GM21737 (cell line): ENCODE measurements around the gene GIGYF2.

Experiments
- ATAC-seq: cut with Tn5 transposase; IDR thresholded peaks from one replicate; pipeline ENCODE4 v1.9.1; 2021; ENCODE audit warnings: mild to moderate bottlenecking, moderate library complexity; ENCODE audit not compliant: unreplicated experiment

The GIGYF2 gene

DNA sequence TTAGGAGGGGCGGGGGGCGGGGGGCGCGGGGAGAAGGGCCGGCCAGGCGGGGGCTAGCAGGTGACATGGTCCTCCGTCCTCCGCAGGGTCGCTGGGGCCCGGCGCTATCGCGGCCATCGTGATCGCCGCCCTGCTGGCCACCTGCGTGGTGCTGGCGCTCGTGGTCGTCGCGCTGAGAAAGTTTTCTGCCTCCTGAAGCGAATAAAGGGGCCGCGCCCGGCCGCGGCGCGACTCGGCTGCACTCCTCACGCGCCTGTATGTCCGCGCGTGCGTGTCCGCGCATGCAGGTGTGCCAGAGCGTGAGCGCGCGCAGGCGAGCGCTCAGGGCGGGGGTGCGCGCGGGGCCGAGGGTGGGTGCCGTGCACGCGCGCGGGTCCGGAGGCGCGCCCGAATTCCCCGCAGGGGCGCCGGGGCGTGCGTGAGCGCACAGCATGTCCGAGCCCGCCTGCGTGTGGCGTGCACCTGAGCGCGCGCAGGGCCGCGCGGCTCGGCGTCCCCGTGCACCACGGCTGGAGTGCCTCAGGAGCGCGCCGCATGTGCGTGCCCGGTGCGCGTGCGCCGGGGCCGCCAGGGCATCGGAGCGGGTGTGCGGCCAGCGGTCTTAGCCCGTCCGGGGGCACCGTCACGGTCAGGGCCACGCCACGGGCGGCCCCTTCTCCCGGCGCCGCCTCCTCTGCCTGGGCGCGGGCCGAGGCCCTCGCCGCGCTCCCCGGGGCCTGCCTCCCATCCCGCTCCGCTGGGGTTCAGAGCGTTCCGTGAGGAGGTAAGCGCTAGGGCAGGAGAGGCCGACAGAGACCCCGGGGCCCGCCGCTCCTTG lies 179.2 kb downstream of the GIGYF2 start:
- ATAC-seq, result no peak

DNA sequence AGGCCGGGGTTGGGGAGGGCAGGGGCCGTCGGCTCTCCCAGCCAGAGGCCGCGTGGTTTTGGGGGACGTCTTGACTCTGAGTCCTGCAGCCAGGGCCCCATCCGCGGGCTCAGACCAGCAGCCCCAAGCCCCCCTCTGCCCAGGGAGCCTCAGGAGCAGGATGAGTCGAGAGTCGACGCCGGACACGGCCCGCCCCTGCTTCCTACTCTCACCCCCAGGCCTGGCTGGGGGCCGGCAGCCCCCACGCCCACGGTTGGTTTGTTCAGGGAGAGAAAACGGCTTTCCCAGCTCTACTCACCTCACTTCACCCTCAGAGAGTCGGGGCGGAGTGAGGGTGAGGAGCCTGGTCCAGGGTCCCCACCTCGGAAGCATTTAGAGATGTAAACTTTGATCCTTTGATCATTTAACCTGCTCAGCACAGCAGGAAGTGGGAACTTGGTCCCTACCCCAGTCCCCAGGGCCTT lies 179.9 kb downstream of the GIGYF2 start:
- ATAC-seq, result no peak

DNA sequence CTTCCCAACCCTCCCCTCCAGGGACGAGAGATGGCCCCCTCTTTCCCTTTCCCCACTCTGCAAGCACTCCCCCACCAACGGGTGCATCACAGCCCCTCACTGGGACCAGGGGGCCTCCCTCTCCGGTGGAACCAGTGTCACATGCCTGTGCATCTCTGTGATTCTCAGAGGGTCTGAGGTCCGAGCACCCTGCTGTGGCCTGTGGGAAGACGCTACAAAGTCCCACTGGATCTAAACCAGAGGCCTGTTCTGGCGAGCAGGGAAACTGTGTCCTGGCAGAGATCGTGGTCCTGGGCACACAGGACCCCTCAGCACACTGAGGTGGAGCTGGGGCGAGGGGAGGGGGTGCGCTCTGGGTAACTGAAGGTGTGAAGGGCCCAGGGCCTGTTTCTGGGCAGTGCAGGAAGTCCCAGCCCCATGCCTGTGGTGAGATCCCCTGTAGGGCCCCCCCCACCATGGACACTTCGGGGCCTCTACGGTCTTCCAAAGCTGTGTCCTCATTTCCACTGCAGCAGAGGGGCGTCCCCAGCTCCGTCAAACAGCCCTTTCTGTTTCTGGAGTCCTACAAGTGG lies 180.9 kb downstream of the GIGYF2 start:
- ATAC-seq, result no peak

DNA sequence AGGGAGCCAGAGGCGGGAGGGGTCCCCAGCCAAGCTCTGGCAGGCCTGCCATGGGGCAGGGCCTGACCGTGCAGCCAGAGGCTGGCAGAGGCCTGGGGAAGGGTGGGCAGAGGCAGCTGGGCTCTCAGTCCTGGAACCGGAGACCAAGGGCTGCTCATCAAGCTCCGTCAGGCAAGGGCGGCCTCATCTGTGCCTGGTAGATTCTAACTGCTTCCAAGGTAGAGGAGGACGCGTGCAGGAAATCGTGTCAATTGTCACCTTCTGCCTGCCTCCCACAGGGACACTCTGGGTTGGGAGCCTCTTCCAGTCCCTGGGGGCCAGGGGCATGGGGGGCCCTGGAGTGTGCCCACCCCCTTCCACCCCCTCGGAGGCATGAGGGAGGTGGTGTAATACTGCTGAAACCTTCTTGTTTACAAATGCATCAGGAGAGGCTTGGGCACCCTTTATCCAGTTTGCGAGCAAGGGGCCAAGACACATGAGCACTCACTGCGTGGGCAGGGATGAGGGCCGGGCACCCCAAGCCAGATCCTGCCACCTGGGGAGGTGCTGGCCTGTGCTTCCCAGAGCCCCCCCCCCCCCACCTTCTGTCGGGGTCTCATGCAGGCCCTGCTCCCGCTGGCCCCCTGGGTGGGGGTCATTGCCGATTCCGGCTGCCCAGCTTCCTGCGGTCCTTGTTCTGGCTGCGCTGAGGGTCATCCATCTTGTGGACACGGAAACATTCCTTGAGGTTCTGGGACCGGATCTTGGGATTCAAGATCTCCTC lies 181.9 kb downstream of the GIGYF2 start:
- no peak for ATAC-seq

DNA sequence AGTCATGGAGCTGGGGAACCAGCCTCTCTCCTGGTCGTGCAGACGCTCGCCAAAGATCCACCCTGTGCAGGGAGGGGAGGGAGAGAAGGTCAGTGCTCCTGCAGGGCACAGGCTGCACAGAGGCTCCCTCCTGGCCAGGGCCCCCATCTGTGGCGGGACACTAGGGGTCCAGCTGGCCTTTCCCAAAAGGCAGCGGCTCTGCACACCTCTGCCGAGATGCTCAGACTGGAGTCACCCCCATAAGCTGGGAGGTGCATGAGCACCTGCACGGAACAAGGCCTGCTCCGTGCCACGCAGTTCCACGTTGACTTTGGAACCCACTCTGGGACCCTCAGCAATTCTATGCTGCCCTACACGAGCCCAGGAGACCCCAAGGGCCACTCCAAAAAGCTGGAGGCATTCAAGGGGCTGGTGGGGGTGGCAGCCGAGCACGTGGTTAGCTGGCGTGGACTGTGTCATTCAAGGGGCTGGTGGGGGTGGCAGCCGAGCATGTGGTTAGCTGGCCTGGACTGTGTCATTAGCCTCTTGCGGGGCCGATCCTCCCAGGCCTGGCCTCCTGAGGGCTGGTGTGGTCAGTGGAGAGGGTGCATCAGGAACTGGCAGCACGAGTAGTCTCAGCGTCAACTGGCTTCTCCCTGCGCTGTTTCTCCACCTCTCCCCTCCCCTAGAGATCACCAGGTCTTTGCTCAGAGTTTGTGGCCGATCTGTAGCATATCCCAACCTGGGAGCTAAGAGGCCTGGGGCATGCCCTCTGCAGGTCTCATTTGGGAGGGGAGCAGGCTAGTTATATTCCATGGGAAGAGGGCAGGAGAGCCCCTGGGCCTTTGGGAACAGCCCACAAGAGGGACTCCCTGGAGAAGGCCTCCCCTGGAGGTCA lies 182.7 kb downstream of the GIGYF2 start:
- ATAC-seq, result no peak

DNA sequence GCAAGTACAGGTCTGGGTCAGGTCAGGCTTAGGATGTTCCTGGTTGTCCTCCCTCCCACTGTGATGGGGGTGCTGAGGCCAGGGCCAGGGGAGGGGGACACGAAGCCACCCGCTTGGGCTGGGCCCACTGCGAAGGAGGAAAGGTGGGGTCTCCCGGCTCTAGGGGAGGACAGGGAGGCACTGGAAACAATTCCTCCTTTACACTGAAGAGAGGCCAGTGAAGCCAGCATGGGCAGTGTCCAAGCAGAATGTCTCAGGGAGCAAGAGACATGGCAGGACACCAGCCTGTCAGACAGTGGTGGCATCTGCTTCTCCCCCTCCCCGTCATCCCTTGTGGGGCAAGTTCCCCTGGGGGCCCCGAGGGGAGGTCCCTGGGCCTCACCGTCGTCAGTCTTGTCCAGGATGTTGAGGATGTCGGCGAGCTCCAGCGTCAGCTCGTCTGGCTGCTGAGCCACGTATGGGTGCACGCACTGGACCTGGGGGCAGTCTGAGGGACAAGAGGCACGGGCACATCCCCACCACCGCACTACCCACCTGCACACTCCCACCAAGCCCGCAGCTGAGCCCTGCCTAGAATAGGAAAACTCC lies 183.7 kb downstream of the GIGYF2 start:
- no peak for ATAC-seq

DNA sequence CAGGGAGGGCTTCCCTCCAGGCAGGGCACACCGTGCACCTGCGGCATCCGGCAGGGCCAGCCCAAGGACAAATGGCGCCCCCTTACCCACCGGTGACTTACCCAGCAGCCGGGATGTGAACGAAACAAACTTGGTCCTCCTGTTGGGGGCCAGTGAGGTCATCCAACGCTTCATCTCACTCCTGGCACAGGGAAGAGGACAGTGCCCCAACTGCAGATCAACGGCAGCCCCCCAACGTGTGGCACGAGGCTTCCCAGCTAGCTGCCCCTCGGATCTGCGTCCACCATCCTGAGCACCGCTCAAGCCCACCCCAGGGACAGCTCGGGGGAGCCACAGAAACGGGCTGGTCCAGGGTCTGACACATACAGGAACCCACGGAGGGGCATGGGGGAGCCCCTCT lies 185.0 kb downstream of the GIGYF2 start:
- ATAC-seq, result no peak

DNA sequence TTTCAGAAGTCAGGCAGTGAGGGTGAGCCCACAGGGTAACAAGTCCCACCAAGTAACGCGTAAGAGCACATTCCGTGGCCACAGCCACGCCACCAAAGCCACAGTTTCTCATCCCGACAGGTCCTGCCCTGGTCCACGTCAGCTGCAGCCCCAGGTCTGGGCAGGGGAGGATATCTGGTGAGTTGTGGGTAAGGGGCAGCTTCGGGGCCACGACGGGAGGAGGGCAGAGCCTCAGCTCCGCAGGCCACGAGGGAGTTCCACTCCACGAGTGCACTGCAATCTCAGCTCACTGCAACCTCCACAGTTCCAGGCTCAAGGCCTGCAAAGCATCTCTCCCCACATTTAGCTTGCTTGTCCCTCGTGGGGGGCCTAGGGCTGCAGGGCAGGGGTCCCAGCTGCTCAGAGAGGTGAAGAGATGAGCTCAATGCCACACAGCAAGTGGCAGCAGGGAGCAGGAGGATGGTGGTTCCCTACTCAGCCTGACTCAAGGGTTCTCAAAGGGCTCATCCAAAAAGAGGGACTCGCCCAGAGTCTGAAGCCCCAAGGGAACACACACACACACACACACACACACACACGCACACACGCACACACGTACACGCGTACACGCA lies 185.5 kb downstream of the GIGYF2 start:
- no peak for ATAC-seq

DNA sequence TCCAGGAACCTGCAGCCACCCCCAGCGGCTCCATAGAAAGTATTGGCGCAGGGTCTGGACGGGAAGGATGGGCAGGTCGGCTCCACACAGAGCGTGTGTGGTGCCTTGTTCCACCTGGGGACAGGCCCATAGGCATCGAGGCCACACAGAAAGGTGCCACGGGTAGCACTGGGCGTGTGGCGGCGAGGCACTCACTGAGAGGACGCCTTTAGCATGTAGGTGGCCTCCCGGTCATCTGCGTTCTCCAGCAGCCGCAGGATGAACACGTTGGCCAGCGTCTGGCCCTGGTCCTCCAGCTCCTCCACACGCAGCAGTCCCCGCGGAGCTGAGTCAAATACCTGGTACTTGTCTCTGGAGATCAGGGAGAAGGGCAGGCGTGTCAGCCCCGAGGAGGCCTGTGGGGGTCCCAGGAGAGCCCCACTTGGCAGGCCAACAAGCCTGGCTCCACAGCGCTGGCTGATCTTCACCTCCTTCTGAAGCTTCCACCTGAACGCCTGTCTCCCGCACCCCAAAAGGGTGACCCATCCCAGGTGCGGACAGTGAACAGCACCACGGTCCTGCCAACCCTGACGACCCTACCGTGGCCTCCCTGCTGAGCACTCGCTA lies 186.1 kb downstream of the GIGYF2 start:
- no peak for ATAC-seq

DNA sequence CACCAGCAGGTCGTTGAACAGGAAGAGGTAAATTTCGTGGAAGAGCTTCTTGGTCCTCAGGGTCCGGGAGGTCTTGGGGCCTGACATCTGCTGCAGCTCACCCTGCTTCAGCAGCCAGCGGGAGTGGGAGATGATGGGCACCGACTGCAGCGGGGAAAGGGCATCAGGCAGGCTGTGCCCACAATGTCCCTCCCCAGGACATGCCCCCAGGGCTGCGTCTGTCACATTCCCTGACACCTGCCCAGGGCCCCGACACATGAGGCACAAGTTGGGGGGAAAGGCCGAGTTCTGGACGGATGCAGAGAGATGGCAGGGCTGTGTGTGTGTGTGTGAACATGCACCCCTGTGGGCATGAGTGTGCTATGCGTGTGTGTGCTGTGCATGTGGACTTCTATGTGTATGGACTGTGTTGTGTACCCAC lies 186.9 kb downstream of the GIGYF2 start:
- ATAC-seq, result no peak

DNA sequence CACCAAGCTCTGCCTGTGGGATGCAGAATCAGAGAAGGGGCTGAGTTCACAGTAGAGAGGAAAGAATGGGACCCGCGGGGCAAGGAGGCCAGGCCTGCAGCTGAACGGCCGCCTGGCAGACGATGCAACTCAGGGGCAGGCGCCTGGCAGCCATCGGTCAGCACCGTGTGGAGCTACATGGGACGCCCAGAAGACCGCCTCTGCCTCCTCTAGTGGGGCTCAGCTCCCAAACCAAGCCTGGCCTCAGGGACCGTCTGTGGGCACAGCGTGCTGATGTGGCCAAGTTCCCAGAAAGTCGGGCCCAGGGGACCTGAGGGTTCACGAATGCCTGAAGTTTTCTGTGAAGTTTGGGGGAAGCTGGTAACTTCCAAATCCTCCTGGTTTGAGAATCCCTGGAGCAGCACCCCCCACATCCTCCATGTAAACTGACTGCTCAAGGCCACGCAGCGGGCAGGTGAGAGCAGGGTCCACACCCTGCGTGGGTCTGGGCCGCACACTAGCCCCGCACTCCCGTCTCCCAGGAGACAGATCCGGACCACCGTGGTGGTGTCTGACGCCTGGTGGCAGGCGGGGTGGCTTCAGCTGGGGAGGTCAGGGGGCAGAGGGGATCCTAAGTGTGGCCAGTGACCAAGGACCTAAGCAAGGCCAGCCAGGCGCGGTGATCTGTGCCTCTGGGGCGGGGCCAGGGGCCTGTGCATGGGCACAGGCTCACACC lies 187.6 kb downstream of the GIGYF2 start:
- no peak for ATAC-seq

DNA sequence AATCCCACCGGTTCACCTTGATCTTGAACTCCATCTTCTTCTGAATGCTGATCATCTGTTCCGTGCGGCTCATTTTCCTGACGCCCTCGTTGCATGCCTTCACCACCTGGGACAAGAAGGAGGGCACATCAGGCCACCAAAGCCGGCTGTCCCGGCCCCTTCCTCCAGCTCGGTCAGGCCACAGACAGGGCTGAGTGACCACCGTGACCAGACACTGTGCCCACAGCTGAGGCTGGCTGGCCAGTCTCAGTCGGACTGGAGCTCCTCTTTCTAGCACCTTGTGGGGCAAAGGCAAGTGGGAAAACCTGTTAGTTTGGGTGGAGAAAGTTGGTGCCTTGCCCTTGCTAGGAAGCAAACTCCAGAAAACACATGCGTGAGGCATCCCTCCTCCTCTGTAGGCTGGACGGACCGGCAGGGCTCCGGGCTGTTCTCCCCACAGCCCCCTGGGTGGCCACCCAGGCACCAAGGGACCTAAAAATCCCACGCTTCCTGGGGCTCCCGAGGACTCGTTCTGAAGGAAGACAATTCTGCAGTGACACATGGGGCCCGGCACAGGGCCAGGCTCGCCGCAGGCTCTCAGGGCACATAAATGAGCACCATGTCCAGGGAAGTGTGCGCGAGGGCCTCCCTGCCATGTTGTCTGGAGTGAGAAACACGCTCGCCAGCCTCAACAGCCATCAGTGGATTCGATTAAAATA lies 188.3 kb downstream of the GIGYF2 start:
- no peak for ATAC-seq

DNA sequence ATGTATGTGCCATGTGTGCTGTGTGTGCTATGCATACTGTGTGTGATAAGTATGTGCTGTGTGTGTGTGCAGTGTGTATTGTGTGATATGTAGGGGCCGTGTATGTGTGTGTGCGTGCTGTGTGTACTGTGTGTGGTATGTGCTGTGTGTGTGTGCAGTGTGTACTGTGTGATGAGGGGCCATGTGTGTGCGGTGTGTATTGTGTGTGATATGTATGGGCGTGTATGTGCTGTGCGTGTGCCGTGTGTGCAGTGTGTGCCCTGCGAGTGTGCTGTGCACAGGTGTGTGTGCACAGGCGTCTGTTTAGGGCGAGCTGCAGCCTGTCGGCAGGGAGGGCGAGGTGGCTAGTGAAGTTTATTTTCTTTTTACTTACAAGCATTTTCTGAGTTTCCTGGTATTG lies 189.0 kb downstream of the GIGYF2 start:
- no peak for ATAC-seq

DNA sequence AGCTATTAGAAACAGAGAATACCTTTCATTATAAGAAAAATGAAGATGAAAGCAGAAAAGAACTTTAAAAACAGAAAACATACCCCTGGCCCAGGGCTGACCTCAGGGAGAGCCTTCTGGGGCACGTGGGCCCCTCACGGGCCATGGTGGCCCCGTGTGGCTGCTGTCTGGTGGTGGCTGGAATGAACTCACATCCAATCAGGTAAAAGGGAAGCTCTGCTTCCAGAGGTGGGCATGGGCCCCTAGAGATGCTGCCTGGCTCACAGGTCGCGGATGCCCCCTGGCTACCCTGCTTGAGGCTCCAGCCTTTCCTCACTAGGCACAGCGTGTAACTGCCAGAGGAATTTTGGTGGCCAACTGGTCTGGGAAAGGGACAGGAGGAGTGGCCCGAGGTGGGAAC lies 189.5 kb downstream of the GIGYF2 start:
- no peak for ATAC-seq

DNA sequence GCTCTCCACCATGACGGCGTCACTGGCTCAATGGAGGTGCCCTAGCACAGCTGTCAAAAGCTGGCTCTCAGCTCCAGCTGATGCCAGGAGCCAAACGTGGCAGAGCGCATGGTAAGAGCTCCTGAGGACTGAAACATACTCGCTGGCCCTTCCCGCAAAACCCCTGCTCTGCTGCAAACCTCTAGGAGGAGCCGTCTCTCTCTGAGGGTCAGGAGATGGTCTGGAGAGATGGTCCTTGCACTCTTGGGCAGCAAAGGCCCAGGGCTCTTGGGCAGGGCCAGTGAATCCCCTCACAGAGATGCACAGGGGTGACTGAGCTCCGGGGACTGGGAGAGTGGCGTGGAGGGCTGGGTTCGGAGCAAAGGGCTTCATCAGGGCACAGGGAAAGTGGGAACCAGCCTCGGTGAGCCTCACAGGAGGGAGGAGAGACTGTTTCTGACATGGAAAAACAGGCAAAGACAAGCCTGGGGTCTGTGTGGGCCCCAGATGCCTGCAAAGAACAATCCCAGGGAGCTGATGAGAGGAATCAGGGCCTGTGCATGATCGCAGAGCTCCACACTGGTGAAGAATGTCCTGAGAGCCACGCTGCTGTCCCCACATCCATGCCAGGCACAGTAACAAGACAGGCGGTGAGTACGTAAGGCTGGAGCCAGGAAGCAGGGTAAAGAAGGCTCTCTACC lies 190.2 kb downstream of the GIGYF2 start:
- no peak for ATAC-seq

DNA sequence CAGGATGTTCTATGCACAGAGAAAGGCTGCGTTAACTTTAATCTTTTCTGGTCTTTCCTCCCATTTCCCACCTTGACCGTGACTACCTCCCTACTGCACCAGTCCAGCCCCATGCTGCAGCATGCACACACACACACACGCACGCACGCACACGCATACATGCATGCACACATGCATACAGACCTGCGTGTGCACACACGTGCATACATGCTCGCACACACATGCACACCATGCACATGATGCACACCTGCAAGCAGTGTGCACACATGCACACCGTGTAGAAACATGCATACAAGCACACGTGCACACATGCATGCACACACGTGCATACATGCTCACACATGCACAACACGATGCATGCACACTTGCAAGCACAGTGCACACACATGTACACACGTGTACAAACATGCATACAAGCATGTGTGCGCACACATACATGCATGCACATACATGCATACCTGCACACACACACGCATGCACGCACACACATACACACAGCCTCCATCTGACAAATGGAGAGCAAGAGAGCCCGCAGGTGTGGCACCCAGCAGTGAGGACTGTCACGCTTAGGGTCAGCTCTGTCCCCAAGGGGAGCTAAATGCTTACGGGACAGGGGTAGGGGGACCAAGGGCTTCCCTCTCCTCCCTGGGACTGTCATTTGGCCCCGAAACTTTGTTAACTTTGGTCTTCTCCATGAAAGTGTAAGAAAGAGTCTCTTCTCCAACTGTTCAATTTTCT lies 191.1 kb downstream of the GIGYF2 start:
- no peak for ATAC-seq

DNA sequence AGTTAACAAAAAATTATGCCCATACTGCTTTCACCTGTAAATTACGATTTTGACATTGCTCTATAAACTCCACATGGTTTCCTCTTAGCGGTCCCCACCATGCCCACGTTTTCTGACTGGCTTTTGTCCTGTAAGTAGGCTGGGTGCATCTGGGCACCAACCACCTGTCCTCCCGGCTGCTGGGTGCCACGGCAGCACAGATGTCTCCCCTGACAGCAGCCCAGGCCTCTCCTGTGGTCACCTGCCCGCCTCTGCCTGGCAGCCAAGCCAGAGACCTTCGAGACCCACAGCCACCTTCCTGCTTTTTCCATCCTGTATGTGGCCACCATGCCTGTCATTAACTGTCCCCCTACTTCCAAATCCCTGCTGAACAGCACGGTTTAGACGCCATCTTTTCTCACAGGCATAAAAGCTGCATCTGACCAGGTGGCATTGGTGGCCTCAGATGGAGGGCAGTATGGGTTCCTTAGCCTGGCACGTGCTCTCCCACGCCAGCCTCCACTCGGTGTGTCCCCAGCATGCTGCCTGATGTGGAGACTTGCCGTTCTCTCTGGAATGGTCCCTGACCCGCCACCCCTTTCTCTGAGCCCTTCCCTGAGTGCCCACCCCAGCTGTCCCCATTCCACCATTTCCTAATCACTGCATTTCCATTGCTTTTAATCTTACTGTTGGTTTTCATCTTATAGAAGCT lies 191.9 kb downstream of the GIGYF2 start:
- ATAC-seq, result no peak
